HG03432 (cell line): ENCODE results near the gene ABCA4.
"Not testable (repeated sequence)": the region's sequence is repeated elsewhere in the genome, so short reads cannot be mapped to it uniquely, and the experiment has no call there.

Source experiments
- ATAC-seq: cut with Tn5 transposase; IDR thresholded peaks from one replicate; pipeline ENCODE4 v1.9.1; 2021; ENCODE audit warnings: mild to moderate bottlenecking, moderate library complexity; ENCODE audit not compliant: unreplicated experiment

The ABCA4 gene

GRCh38 chr1:94011129-94011528, 109.8 kb downstream of the ABCA4 start:
- no peak for ATAC-seq

GRCh38 chr1:94009304-94009703, 111.6 kb downstream of the ABCA4 start:
- ATAC-seq, result no peak

- no peak for ATAC-seq
Measured at GRCh38 chr1:94006604-94007003, 114.3 kb downstream of the ABCA4 start.

- no peak for ATAC-seq
Measured at GRCh38 chr1:94004924-94005323, 116.0 kb downstream of the ABCA4 start.

GRCh38 chr1:94002046-94002787, 118.7 kb downstream of the ABCA4 start:
- ATAC-seq, result no peak

- ATAC-seq, result no peak
Measured at GRCh38 chr1:94001397-94002045, 119.4 kb downstream of the ABCA4 start.

DNA sequence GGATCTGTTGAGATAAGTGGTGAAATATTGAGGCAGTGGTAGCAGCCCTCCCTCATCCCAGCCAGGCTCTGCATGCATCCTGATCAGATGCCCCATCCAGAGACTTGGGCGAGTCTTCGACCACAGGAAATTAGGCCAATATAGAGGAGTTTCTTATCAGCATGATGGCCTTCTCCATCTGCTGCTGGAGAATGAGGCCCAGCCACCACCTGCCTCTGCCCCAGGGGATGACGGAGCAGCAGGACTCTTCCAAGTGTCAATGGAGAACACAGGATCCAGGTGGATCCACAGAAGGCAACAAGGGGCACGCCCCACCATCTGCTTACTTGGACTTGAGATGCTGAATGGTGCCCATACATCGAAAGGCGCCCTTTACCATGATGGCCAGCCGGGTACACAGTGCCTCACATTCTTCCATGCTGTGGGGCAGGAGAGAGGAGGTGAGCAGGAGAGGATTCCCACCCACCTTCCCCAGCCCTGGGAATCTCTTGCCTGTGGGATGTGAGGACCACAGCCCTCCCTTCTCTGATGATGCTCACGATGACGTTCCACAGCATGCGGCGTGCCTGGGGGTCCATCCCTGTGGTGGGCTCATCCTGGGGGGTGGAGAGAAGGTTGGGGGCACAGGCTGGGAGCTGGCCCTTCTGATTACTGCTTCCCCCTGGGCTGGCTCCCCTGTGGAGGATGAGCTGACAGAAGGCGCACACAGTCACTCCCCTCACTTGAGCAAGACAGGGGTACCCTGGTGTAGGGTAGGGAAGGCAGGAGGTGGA, 120.3 kb downstream of the ABCA4 start:
- ATAC-seq, result no peak

DNA sequence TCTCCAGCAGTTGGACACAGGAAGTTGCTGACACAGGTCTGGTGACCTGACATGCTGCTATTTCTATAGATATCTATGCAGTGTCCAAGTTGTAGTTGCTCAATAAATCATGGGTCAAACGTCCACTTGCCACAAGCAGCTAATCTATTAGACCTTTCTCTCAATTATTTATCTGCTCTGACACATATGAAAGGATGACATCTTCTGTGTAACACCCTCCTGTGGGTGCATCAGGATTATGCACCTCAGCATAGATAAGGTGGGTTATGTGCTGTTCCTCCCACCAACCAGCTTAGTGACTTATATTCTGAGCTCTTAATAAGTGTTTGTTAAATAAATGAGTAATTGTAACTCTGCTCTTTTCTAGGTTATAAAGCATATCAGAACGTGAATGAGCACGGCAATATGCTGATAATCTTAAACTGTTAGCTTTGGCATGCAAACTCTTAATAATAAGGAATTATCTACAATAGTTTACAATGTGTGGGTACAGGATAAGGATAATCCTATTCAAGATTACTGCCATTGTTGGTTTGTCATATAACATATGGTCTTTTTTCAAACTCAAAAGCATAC, 121.0 kb downstream of the ABCA4 start:
- no peak for ATAC-seq

DNA sequence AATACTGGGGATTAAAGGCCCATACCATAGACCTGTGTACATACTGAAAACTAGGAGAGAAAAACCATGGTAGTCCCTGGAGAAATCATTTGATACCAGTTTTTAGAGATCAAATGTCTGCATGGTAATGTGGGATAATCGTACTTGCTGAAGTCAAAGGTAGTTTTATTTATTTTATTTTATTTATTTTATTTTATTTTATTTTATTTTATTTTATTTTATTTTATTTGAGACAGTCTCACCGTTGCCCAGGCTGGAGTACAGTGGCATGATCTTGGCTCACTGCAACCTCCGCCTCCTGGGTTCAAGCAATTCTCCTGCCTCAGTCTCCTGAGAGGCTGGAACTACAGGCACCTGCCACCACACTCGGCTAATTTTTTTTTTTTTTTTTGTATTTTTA, 122.4 kb downstream of the ABCA4 start:
- ATAC-seq, result not testable (repeated sequence)

DNA sequence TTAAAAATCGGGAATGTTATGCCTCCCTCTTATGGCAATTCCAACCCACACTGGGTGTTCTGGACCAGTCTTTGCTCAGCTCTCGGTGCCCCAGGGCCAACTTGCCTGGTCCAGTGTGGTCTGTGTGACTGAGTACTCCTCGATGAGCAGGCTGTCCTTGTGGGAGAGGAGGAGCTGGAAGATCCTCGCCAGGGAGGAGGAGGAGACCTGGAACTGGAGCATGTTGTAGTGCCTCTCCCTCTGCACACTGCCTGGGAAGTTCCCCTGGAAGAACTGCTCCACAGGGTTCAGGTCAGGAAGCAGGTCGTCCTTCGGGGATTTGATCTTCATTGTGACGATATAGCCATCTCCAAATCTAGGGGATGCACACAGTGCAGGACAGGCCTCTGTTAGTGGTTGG, 123.2 kb downstream of the ABCA4 start:
- no peak for ATAC-seq

DNA sequence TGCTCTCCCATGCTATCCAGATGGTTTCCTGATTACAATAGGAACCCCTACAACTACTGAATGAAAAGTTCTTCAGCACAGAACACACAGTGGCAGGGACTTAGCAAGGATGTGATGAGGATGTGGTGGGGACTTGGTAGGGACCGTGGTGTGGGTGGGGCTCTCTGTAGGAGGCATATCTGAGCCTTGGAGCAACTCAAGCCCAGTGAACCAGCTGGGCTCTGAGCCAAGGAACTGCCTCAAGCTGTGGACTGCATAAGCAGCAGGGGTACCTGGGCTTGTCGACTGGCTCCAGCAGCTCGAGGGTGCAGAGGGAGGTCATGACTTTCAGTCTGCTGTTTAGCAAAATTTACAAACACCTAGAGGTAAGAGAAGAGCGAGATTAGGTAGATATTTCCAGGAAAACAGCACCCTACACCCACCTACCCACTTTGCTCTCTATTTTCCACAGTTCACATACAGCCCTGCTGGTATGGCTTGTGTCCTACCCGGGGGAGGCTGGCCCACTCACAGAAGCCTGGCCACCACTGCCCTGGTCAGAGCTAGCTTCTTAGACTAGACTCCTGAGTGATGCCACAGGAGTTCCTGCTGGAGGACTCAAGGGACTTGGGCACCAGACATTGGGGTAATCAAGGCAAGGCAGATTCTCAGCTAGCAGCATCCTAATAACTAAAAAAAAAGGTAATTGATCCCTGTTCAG, 125.0 kb downstream of the ABCA4 start:
- no peak for ATAC-seq

DNA sequence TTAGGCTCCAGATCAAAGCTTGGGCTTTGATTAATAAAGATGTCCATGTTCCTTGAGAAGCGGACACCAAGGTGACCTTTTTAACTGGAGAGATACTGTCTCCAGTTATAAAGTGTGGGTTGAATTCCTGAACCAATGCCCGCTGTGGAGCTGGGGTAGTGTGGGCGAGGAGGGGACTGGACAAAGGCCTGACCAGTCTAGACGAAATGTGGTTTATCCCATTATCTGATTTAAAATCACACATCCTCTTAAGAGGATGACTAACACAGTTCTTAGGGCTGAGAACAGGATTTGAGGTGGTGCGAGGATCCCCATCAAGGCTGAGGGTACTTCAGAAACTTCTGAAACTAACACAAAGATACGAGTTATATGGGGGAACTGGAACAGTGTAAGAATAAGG, 127.2 kb downstream of the ABCA4 start:
- no peak for ATAC-seq

GRCh38 chr1:93992954-93993353, 128.0 kb downstream of the ABCA4 start:
- ATAC-seq, result no peak

- no peak for ATAC-seq
Measured at GRCh38 chr1:93992190-93992589, 128.8 kb downstream of the ABCA4 start.

GRCh38 chr1:93991271-93991670, 129.7 kb downstream of the ABCA4 start:
- ATAC-seq, result no peak

GRCh38 chr1:93990477-93990876, 130.5 kb downstream of the ABCA4 start:
- ATAC-seq, result not testable (repeated sequence)

DNA sequence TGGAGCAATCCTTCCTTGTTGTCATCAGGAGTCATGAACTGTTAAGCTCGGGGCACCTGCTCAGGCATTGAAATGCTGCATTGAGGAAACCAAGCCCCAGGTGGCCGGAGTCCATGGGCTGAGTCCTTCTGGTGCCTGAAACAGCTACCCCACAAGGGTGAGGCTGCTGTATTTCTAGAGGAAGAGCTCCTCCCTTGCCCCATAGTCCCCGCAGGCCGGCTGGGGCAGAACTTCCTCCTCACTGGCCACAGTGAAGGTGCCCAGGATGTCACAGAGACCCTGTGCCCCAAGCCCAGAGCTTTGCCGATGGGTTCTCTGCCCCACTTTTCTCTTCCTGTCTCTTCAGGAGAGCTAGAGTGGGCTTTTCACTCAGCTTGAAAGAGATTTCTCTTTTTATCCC, 130.9 kb downstream of the ABCA4 start:
- ATAC-seq, result no peak

DNA sequence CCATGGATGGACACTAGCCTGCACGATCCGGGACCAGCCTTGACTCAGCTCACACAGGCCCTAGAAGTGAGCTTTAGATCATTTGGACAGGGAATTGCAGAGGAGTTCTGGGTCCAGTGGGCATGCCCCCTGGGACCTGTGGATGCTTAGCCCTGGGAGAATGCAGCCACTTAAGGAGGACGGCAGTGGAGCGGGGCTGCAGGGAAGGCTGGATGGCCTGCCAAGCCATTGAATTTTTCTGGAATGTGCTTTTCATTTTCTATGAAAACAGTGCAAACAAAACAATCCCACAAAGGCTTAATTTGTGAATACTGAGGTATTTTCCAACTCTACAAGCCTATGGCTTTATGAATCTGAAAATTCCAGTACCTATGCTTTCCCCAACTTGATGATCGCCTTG, 131.3 kb downstream of the ABCA4 start:
- no peak for ATAC-seq

GRCh38 chr1:93988634-93989350, 132.2 kb downstream of the ABCA4 start:
- ATAC-seq, result no peak

DNA sequence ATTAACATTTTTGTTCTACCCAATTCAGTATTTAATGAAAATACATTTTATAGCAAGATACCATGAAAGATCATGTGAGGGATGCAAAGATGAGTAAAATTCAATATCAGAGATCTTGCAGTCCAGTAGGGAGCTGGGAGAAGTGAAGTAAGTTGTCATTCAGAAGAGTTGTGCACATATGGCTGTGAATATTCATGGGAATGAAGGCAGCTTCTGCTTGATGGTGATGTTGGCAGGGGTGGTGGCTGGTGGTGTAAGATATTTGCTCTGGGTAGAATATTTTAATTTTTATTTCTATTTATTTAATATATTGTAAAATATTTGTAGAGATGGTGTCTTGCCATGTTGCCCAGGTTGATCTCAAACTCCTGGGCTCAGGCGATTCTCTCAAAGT, 139.7 kb downstream of the ABCA4 start:
- no peak for ATAC-seq
